Prostate gland (tissue), 2 donors: ENCODE data around the gene SELENOM.
"Not testable (repeated sequence)": the region's sequence is repeated elsewhere in the genome, so short reads cannot be mapped to it uniquely, and the experiment has no call there.

ENCODE experiments used
- CTCF ChIP-seq, 4 experiments: fragments of 200-600 bp in 2 of 4; fragments of 450-650 bp in 2 of 4; sonication (generic) in 2 of 4; IDR thresholded peaks; 1 replicate in 3 of 4; 2 replicates in 1 of 4; pipeline ENCODE4 v1.5.1; 2016 to 2019; ENCODE audit warnings: antibody characterized with exemption in 4 of 4, mild to moderate bottlenecking in 2 of 4, moderate library complexity in 2 of 4
- POLR2A ChIP-seq: fragments of 450-650 bp; IDR thresholded peaks from one replicate; pipeline ENCODE4 v1.6.1; 2016; ENCODE audit warnings: antibody characterized with exemption, mild to moderate bottlenecking

- TF ChIP-seq CTCF (IDR thresholded peaks at IDR 0.05); POLR2A: not testable (repeated sequence)
These were observed 33.7 kb downstream of the SELENOM start for GRCh38 chr22:31073545-31074145.
